ENCODE data around the gene TAGAP.
"Not testable (repeated sequence)": the region's sequence is repeated elsewhere in the genome, so short reads cannot be mapped to it uniquely, and the experiment has no call there.

Gene TAGAP

DNA sequence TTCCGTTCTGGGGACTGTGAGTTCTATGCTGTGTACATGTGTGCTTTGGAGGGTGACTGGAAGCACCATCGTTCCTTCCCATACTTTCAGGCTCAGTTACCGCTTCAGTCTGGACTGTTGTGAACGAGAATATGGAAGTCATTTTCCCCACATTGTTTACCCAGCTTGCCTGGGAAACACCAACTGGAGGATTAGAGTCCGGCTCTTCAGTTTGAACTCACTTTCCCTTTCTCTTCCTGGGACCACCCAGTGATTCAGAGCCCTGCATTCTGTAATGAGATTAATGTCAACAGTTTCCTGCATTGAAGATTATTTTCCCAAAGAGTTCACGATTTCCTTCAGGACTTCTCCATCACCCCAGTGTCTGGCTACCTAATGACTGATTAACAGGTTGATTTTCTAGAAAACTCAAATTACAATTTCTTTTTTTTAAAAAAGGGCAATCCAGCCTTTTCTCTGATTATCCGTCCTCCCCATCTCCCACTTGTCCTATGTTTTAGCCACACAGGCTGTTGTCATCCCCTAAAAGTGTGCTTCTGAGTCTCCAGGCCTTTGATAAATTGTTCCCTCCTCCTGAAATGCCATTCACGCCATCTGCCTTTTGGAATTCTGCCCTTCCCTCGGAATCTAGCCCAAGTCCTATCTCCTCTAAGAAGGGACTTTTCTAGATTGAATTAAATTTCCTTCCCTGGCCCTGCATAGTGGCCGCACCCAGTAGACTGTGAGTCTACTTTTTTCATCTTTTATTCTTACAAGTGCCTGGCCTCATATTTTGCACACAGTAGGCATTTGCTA, 3.3 kb upstream of the TAGAP start:
- H3K9ac ChIP-seq: no peak overlapping the region
- H3K4me3 ChIP-seq: no peak overlapping the region
- TF ChIP-seq Cebpa-rat (IDR thresholded peaks at IDR 0.05): no peak
- peak overlapping the region; percentile 38 for H3K4me2 ChIP-seq
- H3K36me3 ChIP-seq: no peaks in the 10 kb centered on the region
- no peaks in the 10 kb centered on the region for H4K20me1 ChIP-seq
- H3K9me3 ChIP-seq: no peaks in the 10 kb centered on the region
- H3K27me3 ChIP-seq: no peaks in the 10 kb centered on the region
- peaks cover 42% of the 10 kb centered on the region for H3K4me1 ChIP-seq
- H3K27ac ChIP-seq: no peak overlapping the region

- H3K4me3 ChIP-seq: no peak overlapping the region
- TF ChIP-seq Cebpa-rat (IDR thresholded peaks at IDR 0.05): no peak
- H3K9me3 ChIP-seq: no peaks in the 10 kb centered on the region
- H3K4me2 ChIP-seq: peak overlapping the region; percentile 79; the same call in 1 of the 2 replicates
- H4K20me1 ChIP-seq: no peaks in the 10 kb centered on the region
- peaks cover 65% of the 10 kb centered on the region for H3K4me1 ChIP-seq
- H3K27me3 ChIP-seq: no peaks in the 10 kb centered on the region
- H3K36me3 ChIP-seq: peaks cover 11% of the 10 kb centered on the region
- no peak overlapping the region for H3K27ac ChIP-seq
- no peak overlapping the region for H3K9ac ChIP-seq
Measured at GRCh38 chr6:159045801-159046200, 1.0 kb upstream of the TAGAP start.

GRCh38 chr6:159043947-159044346, 844 bp downstream of the TAGAP start:
- H3K27ac ChIP-seq: no peak overlapping the region
- peaks cover 83% of the 10 kb centered on the region for H3K4me1 ChIP-seq
- no peaks in the 10 kb centered on the region for H3K27me3 ChIP-seq
- peaks cover 15% of the 10 kb centered on the region for H3K36me3 ChIP-seq
- TF ChIP-seq Cebpa-rat (IDR thresholded peaks at IDR 0.05): no peak
- peak overlapping the region; percentile 79 for H3K4me2 ChIP-seq
- no peaks in the 10 kb centered on the region for H3K9me3 ChIP-seq
- H4K20me1 ChIP-seq: no peaks in the 10 kb centered on the region
- H3K4me3 ChIP-seq: peak overlapping the region; percentile 55; the same call in 1 of the 2 replicates
- H3K9ac ChIP-seq: 0 out of 2 replicates have a peak overlapping the region, but pooled peaks have one; percentile 58

GRCh38 chr6:159043251-159043650, 1.5 kb downstream of the TAGAP start:
- H3K27me3 ChIP-seq: no peaks in the 10 kb centered on the region
- peaks cover 15% of the 10 kb centered on the region for H3K36me3 ChIP-seq
- H3K9me3 ChIP-seq: no peaks in the 10 kb centered on the region
- H3K27ac ChIP-seq: 0 out of 2 replicates have a peak overlapping the region, but pooled peaks have one; percentile 16
- H4K20me1 ChIP-seq: no peaks in the 10 kb centered on the region
- peaks cover 90% of the 10 kb centered on the region for H3K4me1 ChIP-seq
- H3K9ac ChIP-seq: peak overlapping the region; percentile 55; the same call in 1 of the 2 replicates
- no peak for TF ChIP-seq Cebpa-rat (IDR thresholded peaks at IDR 0.05)
- H3K4me3 ChIP-seq: peak overlapping the region; percentile 43
- H3K4me2 ChIP-seq: peak overlapping the region; percentile 79

DNA sequence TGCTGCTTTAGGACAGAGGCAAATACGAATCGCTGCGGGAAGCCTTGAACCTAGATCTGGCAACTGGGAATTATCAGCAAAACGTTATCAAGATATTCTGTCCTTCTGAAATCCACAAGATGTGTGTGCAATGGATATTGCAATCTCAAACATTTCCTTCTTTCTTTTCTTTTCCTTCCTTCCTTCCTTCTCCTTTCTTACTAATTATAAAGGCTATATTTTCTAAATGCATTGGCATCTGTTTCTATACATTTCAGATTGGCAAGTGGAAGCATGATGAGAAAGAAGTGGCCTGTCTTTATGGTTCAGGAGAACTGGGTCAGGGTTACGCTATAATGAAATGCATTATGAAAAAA, 2.0 kb downstream of the TAGAP start:
- Histone ChIP-seq H3K4me3 (peak overlapping the region; percentile 43; the same call in 1 of the 2 replicates), H3K4me2 (peak overlapping the region; percentile 79), H3K27me3 (no peaks in the 10 kb centered on the region), H3K36me3 (peaks cover 15% of the 10 kb centered on the region), H4K20me1 (no peaks in the 10 kb centered on the region), H3K9ac (0 out of 2 replicates have a peak overlapping the region, but pooled peaks have one; percentile 55), H3K27ac (peak overlapping the region; percentile 86; the same call in 1 of the 2 replicates), H3K9me3 (no peaks in the 10 kb centered on the region), H3K4me1 (peaks cover 90% of the 10 kb centered on the region)
- TF ChIP-seq Cebpa-rat (IDR thresholded peaks at IDR 0.05): no peak

- Histone ChIP-seq H3K4me3 (peak overlapping the region; percentile 16; the same call in 1 of the 2 replicates), H3K9ac (peak overlapping the region; percentile 4; the same call in 1 of the 2 replicates), H3K36me3 (peaks cover 15% of the 10 kb centered on the region), H3K4me2 (peak overlapping the region; percentile 79), H4K20me1 (no peaks in the 10 kb centered on the region), H3K4me1 (peaks cover 90% of the 10 kb centered on the region), H3K27ac (peak overlapping the region; percentile 86), H3K27me3 (no peaks in the 10 kb centered on the region), H3K9me3 (no peaks in the 10 kb centered on the region)
- TF ChIP-seq Cebpa-rat (IDR thresholded peaks at IDR 0.05): no peak
Measured at GRCh38 chr6:159042003-159042825, 2.6 kb downstream of the TAGAP start.

DNA sequence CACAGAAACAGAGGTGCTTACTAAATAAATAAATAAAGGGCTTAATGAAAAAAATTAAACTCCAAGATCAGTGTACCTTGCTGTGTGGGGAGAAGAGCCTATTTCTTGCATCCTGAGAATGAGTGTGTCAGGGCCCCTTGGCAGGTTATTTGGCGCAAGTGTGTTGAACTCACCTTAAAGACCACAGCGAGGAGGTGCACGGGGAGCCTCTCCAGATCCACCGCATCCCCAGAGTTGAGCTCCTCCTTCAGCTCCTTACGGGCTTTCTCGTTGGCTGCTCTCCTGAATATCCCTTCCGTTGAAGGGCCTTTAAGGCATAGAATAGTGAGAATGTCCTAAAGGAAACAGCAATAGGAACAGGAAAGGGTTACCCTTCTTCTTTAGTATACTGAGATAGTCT, 3.6 kb downstream of the TAGAP start:
- Histone ChIP-seq H3K9ac (no peak overlapping the region), H3K4me3 (no peak overlapping the region), H3K9me3 (no peaks in the 10 kb centered on the region), H3K36me3 (peaks cover 23% of the 10 kb centered on the region), H3K27me3 (no peaks in the 10 kb centered on the region), H4K20me1 (no peaks in the 10 kb centered on the region), H3K4me2 (peak overlapping the region; percentile 79; the same call in 1 of the 2 replicates), H3K27ac (peak overlapping the region; percentile 86; the same call in 1 of the 2 replicates), H3K4me1 (peaks cover 99% of the 10 kb centered on the region)
- TF ChIP-seq Cebpa-rat (IDR thresholded peaks at IDR 0.05): no peak

DNA sequence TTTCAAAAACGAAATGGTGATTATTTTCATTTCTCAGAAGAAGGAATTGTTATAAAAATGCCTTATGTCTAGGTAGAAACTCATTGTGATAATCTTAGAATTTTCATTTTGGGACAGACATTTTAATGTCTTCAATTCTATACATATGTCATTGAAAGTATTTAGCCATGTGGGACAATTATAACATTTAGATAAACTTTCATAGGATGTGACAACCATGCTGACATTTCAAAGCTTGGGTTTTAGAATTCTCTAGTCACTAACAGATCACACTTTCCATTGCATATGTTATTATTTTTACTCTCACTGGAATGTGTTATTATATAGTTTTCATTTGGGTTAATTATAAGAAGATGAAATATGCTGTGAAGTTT, 4.9 kb downstream of the TAGAP start:
- Histone ChIP-seq H3K9me3 (no peaks in the 10 kb centered on the region), H3K4me3 (no peak overlapping the region), H3K4me1 (peaks cover 91% of the 10 kb centered on the region), H3K4me2 (peak overlapping the region; percentile 79), H3K27ac (peak overlapping the region; percentile 86), H3K36me3 (peaks cover 33% of the 10 kb centered on the region), H3K9ac (no peak overlapping the region), H4K20me1 (no peaks in the 10 kb centered on the region), H3K27me3 (no peaks in the 10 kb centered on the region)
- no peak for TF ChIP-seq Cebpa-rat (IDR thresholded peaks at IDR 0.05)

GRCh38 chr6:159038914-159039884, 5.6 kb downstream of the TAGAP start:
- H3K27ac ChIP-seq: peak overlapping the region; percentile 86
- H3K36me3 ChIP-seq: peaks cover 33% of the 10 kb centered on the region
- H3K9ac ChIP-seq: peak overlapping the region; percentile 75
- peak overlapping the region; percentile 4; the same call in 1 of the 2 replicates for H3K4me3 ChIP-seq
- H3K4me2 ChIP-seq: peak overlapping the region; percentile 79
- no peaks in the 10 kb centered on the region for H4K20me1 ChIP-seq
- H3K27me3 ChIP-seq: no peaks in the 10 kb centered on the region
- TF ChIP-seq Cebpa-rat (IDR thresholded peaks at IDR 0.05): peak; percentile 96
- H3K4me1 ChIP-seq: peaks cover 85% of the 10 kb centered on the region
- no peaks in the 10 kb centered on the region for H3K9me3 ChIP-seq

DNA sequence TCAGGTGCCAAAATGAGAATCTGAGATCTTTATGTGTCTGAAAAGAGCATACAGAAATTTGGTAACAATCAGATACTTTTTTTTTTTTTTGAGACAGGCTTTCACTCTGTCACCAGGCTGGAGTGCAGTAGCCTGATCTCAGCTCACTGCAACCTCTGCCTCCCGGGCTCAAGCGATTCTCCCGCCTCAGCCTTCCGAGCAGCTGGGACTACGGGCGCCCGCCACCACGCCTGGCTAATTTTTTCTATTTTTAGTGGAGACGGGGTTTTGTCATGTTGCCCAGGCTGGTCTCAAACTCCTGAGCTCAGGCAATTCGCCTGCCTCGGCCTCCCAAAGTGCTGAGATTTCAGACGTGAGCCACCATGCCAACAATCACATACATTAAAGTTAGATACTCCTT, 6.5 kb downstream of the TAGAP start:
- peaks cover 33% of the 10 kb centered on the region for H3K36me3 ChIP-seq
- H3K27ac ChIP-seq: peak overlapping the region; percentile 86
- H3K27me3 ChIP-seq, H4K20me1 ChIP-seq, H3K9me3 ChIP-seq: not testable (repeated sequence)
- H3K9ac ChIP-seq: peak overlapping the region; percentile 75
- H3K4me1 ChIP-seq: peaks cover 76% of the 10 kb centered on the region
- H3K4me3 ChIP-seq: peak overlapping the region; percentile 4; the same call in 1 of the 2 replicates
- peak overlapping the region; percentile 79 for H3K4me2 ChIP-seq

Measured in BLaER1 (cell line).